Skeletal muscle cell (primary cell): ENCODE data around the gene SLC4A7.

Source experiments
- DNase-seq: peaks from one replicate; pipeline ENCODE4 v3.0.0-alpha.2; 2010; ENCODE audit warnings: low read depth
- H3K4me3 ChIP-seq: 2 replicates; pipeline ENCODE4 v1.5.1; 2011; ENCODE audit warnings: low read depth, mild to moderate bottlenecking, control low read depth, low read length, moderate library complexity

SLC4A7 gene

GRCh38 chr3:27494784-27495183 lies 10.6 kb upstream of the SLC4A7 start:
- DNase-seq, result no peak
- H3K4me3 ChIP-seq, result no peak overlapping the region

- H3K4me3 ChIP-seq, result no peak overlapping the region
- no peak for DNase-seq
These were observed 4.6 kb upstream of the SLC4A7 start for GRCh38 chr3:27488821-27489220.

- no peak for DNase-seq
- H3K4me3 ChIP-seq, result no peak overlapping the region
These were observed 3.2 kb upstream of the SLC4A7 start for GRCh38 chr3:27487383-27487782.

- no peak overlapping the region for H3K4me3 ChIP-seq
- no peak for DNase-seq
These were observed 2.2 kb upstream of the SLC4A7 start for GRCh38 chr3:27486336-27486735.

GRCh38 chr3:27485866-27486265 lies 1.7 kb upstream of the SLC4A7 start:
- no peak for DNase-seq
- no peak overlapping the region for H3K4me3 ChIP-seq

GRCh38 chr3:27483117-27484014 lies 818 bp downstream of the SLC4A7 start:
- peak overlapping the region; percentile 90 for H3K4me3 ChIP-seq
- DNase-seq, result peak; percentile 49

GRCh38 chr3:27479806-27480543 lies 4.2 kb downstream of the SLC4A7 start:
- H3K4me3 ChIP-seq, result no peak overlapping the region
- no peak for DNase-seq

- DNase-seq, result no peak
These were observed 12.1 kb downstream of the SLC4A7 start for GRCh38 chr3:27471923-27472550.

GRCh38 chr3:27468283-27468886 lies 15.8 kb downstream of the SLC4A7 start:
- H3K4me3 ChIP-seq, result no peak overlapping the region
- DNase-seq, result no peak

More at GRCh38 chr3:27471923-27472550, 12.1 kb downstream of the SLC4A7 start:
- no peak overlapping the region for H3K4me3 ChIP-seq

- DNase-seq, result no peak
These were observed 16.6 kb downstream of the SLC4A7 start for GRCh38 chr3:27467545-27467944.

GRCh38 chr3:27464646-27465045 lies 19.5 kb downstream of the SLC4A7 start:
- H3K4me3 ChIP-seq, result no peak overlapping the region

More at GRCh38 chr3:27467545-27467944, 16.6 kb downstream of the SLC4A7 start:
- no peak overlapping the region for H3K4me3 ChIP-seq

GRCh38 chr3:27462228-27462627 lies 22.0 kb downstream of the SLC4A7 start:
- no peak for DNase-seq
- H3K4me3 ChIP-seq, result no peak overlapping the region

More at GRCh38 chr3:27464646-27465045, 19.5 kb downstream of the SLC4A7 start:
- DNase-seq, result no peak

- no peak overlapping the region for H3K4me3 ChIP-seq
- no peak for DNase-seq
These were observed 25.3 kb downstream of the SLC4A7 start for GRCh38 chr3:27458929-27459328.

GRCh38 chr3:27456554-27456953 lies 27.6 kb downstream of the SLC4A7 start:
- H3K4me3 ChIP-seq, result no peak overlapping the region
- DNase-seq, result no peak

- DNase-seq, result no peak
- H3K4me3 ChIP-seq, result no peak overlapping the region
These were observed 29.3 kb downstream of the SLC4A7 start for GRCh38 chr3:27454914-27455313.

GRCh38 chr3:27454461-27454860 lies 29.7 kb downstream of the SLC4A7 start:
- no peak for DNase-seq
- no peak overlapping the region for H3K4me3 ChIP-seq

- no peak overlapping the region for H3K4me3 ChIP-seq
- no peak for DNase-seq
These were observed 31.7 kb downstream of the SLC4A7 start for GRCh38 chr3:27452368-27453090.

- no peak for DNase-seq
- H3K4me3 ChIP-seq, result no peak overlapping the region
These were observed 32.3 kb downstream of the SLC4A7 start for GRCh38 chr3:27451842-27452241.

GRCh38 chr3:27451251-27451650 lies 32.9 kb downstream of the SLC4A7 start:
- DNase-seq, result no peak
- H3K4me3 ChIP-seq, result no peak overlapping the region
